Fibroblast of skin of left biceps (primary cell): ENCODE data around the gene DNPEP.
A peak's percentile ranks its signal among the peaks of the same experiment; 100 is the strongest.
"Not testable (repeated sequence)": the region's sequence is repeated elsewhere in the genome, so short reads cannot be mapped to it uniquely, and the experiment has no call there.

ENCODE experiments used
- DNase-seq, 2 experiments: peaks; one replicate each; pipeline ENCODE4 v3.0.0-alpha.2; 2013; ENCODE audit warnings: low read depth in 2 of 2

DNPEP gene

DNA sequence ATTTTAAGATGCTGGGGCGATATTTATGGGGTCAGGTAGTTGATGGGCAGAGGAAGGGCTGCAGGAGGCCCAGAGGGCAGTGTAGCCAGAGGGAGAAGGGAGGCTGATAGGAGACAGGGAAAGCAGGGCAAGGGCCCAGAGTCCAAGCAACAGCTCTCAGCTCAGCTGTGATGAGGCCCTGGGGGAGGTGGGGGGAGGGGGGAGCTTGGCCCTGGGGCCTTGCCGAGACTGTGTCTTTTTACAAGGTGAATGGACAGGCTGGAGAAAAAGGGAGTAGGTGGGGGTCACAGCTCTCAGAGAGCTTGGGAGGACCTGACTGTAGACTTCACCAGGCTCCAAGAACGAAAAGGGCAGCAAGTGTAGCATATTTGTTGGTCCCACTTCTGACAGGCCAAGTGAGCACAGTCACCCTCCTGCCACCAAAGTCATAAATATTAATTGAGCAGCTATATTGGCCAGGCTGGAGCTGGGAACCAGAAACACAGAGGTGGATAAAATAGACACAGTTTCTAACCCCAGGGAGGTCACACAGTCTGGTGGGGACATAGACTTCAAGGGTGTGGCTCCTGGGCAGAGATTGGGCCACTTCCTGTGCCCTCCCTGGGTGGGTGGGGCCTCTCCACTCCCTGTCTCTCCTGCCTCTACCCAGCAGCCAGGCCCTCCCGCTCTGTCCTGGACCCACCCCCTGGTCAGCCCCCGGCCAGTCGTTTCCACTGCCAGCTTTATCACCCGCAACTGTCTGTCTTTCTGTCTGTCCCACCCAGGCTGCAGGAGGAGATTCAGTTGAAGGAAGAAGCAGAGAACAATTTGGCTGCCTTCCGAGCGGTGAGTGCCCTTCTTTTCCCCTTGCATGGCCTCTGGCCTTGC lies 31.9 kb upstream of the DNPEP start:
- no peak for DNase-seq

DNA sequence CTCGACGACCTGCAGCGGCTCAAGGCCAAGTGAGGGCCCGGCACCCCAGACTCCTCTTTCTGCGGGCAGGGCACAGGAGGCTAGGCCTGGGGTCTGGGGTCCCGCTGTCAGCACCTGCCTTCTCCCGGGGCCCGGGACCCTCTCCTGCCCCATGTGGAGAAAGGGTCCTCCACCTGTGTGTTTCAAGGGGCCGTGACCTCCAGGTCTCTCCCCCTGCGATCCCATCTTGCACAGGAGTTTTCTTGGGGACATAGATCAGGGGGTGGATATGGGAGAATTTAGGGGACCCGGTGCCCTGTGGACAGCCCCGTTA lies 31.3 kb upstream of the DNPEP start:
- DNase-seq, result no peak

DNA sequence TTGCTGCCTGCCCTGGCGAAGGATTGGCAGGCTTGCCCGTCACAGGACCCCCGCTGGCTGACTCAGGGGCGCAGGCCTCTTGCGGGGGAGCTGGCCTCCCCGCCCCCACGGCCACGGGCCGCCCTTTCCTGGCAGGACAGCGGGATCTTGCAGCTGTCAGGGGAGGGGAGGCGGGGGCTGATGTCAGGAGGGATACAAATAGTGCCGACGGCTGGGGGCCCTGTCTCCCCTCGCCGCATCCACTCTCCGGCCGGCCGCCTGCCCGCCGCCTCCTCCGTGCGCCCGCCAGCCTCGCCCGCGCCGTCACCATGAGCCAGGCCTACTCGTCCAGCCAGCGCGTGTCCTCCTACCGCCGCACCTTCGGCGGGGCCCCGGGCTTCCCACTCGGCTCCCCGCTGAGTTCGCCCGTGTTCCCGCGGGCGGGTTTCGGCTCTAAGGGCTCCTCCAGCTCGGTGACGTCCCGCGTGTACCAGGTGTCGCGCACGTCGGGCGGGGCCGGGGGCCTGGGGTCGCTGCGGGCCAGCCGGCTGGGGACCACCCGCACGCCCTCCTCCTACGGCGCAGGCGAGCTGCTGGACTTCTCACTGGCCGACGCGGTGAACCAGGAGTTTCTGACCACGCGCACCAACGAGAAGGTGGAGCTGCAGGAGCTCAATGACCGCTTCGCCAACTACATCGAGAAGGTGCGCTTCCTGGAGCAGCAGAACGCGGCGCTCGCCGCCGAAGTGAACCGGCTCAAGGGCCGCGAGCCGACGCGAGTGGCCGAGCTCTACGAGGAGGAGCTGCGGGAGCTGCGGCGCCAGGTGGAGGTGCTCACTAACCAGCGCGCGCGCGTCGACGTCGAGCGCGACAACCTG lies 30.7 kb upstream of the DNPEP start, which contains the start of gene DES:
TSS of gene DES (plus strand) at position 223 of the 857 bp plus-strand sequence. CDS start at position 309, 86 bp downstream.
- DNase-seq, result no peak

GRCh38 chr2:219417374-219417773 lies 29.7 kb upstream of the DNPEP start:
- DNase-seq, result no peak

- no peak for DNase-seq
These were observed 29.2 kb upstream of the DNPEP start for GRCh38 chr2:219416938-219417337.

GRCh38 chr2:219416235-219416602 lies 28.5 kb upstream of the DNPEP start:
- no peak for DNase-seq

DNA sequence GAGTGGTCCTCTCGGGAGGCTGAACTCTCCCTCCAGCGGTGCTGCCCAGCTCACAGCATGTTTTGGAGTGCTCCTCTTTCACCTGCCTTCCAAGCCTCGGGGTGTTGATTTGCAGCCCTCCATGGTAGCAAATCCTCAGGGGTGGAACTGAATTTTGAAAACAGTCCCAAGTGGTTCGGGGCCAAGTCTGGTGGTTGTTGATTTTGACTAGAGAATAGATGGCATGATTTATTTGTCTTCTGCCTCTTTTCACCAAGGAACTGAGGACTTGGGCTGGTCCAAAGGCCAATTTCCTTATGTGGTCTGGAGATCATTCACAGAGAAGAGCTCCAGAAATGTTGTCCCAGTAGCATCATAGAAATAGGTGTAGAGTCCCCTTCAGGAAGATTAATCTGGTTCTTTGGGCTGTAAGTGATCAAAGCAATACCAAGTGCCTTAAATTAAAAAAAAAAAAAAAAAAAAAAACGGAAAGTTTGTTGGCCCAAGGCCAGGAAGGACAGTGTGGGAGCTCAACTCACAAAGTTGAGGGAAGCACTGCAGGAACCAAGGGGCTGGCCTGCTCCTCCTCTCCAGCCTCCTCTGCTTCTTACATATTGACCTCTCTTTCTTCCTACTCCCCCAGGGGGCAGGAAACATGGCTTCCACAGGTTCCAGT lies 28.0 kb upstream of the DNPEP start:
- DNase-seq, result no peak

GRCh38 chr2:219414857-219415256 lies 27.1 kb upstream of the DNPEP start:
- no peak for DNase-seq

DNA sequence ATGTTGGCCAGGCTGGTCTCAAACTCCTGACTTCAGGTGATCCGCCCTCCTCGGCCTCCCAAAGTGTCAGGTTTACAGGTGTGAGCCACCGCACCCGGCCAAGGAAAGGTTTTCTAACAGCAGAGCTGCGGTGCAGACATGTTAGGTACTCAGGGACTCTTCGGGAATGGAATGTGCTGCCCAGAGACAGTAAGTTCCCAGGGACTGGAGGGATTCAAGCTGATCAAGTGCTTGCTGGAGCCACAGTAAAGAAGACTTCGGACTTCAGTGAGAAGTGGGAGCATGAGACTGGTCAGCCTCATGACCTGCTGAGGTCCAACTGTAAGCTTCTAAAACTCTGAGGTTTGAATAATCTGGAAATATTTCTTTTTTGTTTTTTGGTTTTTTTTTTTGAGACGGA lies 22.7 kb upstream of the DNPEP start:
- DNase-seq, result no peak

DNA sequence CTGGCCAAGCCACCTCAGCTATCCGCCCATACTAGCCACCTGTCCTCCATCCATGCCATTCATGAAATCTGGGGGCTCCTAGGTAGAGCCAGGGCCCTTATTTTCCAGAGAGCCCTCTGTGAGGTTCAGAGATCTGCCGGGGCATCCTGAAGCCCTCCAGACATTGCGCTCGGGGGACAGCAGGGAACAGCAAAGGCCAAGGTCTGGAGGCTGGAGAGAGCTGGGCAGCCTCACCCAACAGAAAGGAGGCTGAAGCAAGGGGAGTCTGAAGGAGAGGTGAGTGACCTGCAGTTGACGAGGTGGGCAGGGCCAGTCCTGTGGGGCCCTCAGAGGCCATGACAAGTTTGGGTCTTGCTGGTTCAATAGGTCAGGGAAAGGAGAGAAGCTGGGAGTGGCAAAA lies 21.9 kb upstream of the DNPEP start:
- DNase-seq, result no peak

- DNase-seq, result no peak
These were observed 20.9 kb upstream of the DNPEP start for GRCh38 chr2:219408631-219409030.

DNA sequence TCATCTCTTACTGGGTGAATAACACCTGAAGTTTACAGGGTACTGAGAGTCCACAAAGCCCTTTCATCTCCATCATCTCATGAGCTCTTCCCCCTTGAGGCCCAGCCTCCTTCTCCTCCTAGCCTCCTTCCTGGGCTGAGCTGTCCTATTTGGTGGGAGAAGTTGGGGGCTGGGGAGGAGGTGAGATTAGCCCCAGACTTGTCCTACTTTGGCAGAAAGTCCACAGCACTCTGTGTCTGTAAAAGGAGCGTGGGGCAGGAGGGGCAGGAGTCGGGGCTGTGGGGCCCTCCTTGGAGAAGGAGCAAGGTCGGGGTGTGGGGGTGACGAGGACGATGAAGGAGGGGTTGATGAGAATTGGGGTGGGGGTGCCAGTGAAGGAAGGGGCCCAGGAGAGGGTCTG lies 20.5 kb upstream of the DNPEP start:
- DNase-seq, result no peak

- not testable (repeated sequence) for DNase-seq
These were observed 19.6 kb upstream of the DNPEP start for GRCh38 chr2:219407343-219407742.

- DNase-seq, result peak; percentile 89 to 90
These were observed 19.1 kb upstream of the DNPEP start for GRCh38 chr2:219406861-219407230.

GRCh38 chr2:219405958-219406860 lies 18.5 kb upstream of the DNPEP start:
- DNase-seq, result no peak

DNA sequence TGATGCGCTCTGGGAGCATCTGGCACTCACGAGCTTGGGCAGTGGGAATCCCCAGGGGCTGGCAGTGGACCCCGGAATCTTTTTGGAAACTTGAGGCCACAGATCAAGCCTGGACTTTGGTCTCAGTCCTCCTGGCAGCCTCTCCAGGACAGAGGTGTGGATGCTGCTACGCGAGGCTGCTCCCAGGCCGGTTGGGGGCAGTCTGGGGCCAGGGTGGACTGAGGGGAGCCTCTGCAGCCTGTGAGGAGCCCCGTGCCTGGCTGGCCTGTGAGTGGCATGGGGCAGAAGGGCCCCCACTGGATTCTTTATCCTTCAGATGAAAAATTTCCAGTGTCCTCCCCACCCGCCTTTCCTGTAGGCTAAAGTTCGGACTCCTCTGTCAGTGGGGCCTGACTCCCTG lies 17.7 kb upstream of the DNPEP start:
- DNase-seq, result no peak

GRCh38 chr2:219404954-219405353 lies 17.2 kb upstream of the DNPEP start:
- no peak for DNase-seq

- no peak for DNase-seq
These were observed 16.7 kb upstream of the DNPEP start for GRCh38 chr2:219404291-219404910.

- no peak for DNase-seq
These were observed 16.1 kb upstream of the DNPEP start for GRCh38 chr2:219403861-219404260.

GRCh38 chr2:219402665-219403515 lies 15.2 kb upstream of the DNPEP start:
- DNase-seq, result peak; percentile 71 to 73
